HepG2 (cell line): ENCODE measurements around the gene SDK2. TPM values are rescaled to one million over a fixed set of nuclear protein-coding genes. Genes with fewer than 3 reads are reported as not detected.

Experiments used
- ATAC-seq: fragments of 200-7000 bp; cut with Tn5 transposase; 3 replicates; pipeline ENCODE4 v1.9.1; 2020; ENCODE audit warnings: mild to moderate bottlenecking, moderate library complexity
- BruUV-seq: library from RNA; stranded (reverse); fragments of 400-500 nt; replicated peaks from 2 replicates; lab custom pipeline; 2021; lab: Mats Ljungman, UMichigan
- CTCF ChIA-PET: fragments of 300-600 bp; formaldehyde crosslinking; extraction: SDS; loops from one replicate; lab custom pipeline; 2021; ENCODE audit warnings: low total read pairs, inconsistent platforms, low intra/inter-chr PET ratio; lab: Yijun Ruan, JAX
- POLR2A ChIA-PET: fragments of 350-600 bp; sonication (Branson Sonifier 250); formaldehyde crosslinking; loops from one replicate; lab custom pipeline; 2020; ENCODE audit warnings: antibody characterized with exemption, inconsistent platforms; lab: Yijun Ruan, JAX
- DNase-seq: peaks from one replicate; pipeline ENCODE4 v3.0.0-alpha.2; 2015; ENCODE audit warnings: low spot score
- FAIRE-seq: peaks from 3 replicates; lab custom pipeline; 2011; peaks lifted over from hg19 to GRCh38; lab: Jason Lieb, UNC
- H2AFZ ChIP-seq: one replicate; pipeline ENCODE4 v1.6.1; 2011; ENCODE audit warnings: low read length, inconsistent platforms
- H3K27ac ChIP-seq: fragments of 300-600 bp; 3 replicates; pipeline ENCODE4 v1.8.0; 2011; ENCODE audit warnings: mixed run types, mild to moderate bottlenecking, mixed read lengths, low read length, inconsistent platforms; ENCODE audit not compliant: insufficient read depth; ENCODE audit errors: extremely low read length
- H3K27me3 ChIP-seq, 2 experiments: fragments of 200-600 bp in 1 of 2; 2 replicates in 1 of 2; 3 replicates in 1 of 2; pipeline versions ENCODE4 v1.6.0 to v1.8.0; 2011; ENCODE audit warnings: low read length in 2 of 2, mild to moderate bottlenecking in 2 of 2, moderate library complexity in 2 of 2, inconsistent platforms in 1 of 2; ENCODE audit not compliant: insufficient read depth in 2 of 2, control insufficient read depth in 1 of 2
- H3K36me3 ChIP-seq, 2 experiments: fragments of 200-600 bp in 1 of 2; replicated peaks in 1 of 2; 2 replicates in 1 of 2; 3 replicates in 1 of 2; pipeline versions ENCODE4 v1.5.1 to v1.8.0; 2011; ENCODE audit warnings: low read length in 2 of 2, inconsistent platforms in 1 of 2; ENCODE audit not compliant: insufficient read depth in 2 of 2, control insufficient read depth in 1 of 2
- H3K4me1 ChIP-seq: 2 replicates; pipeline ENCODE4 v1.5.1; 2012; ENCODE audit warnings: low read length, inconsistent platforms; ENCODE audit not compliant: insufficient read depth
- H3K4me2 ChIP-seq: 2 replicates; pipeline ENCODE4 v1.6.0; 2011; ENCODE audit warnings: low read depth, low read length, inconsistent platforms
- H3K4me3 ChIP-seq, 3 experiments: fragments of 200-600 bp in 1 of 3; sonication (generic), shearing (Covaris generic) in 1 of 3; replicated peaks in 1 of 3; 2 replicates each; pipeline ENCODE4 v1.5.1; 2011 to 2016; ENCODE audit warnings: low read length in 3 of 3, inconsistent platforms in 2 of 3, low read depth in 2 of 3, mild to moderate bottlenecking in 2 of 3, control low read depth in 1 of 3, mixed read lengths in 1 of 3; ENCODE audit not compliant: insufficient read depth in 1 of 3
- H3K79me2 ChIP-seq: one replicate; pipeline ENCODE4 v1.6.1; 2011; ENCODE audit warnings: low read length, inconsistent platforms; ENCODE audit not compliant: insufficient read depth
- H3K9ac ChIP-seq: 2 replicates; pipeline ENCODE4 v1.6.0; 2011; ENCODE audit warnings: mild to moderate bottlenecking, low read depth, low read length, inconsistent platforms; ENCODE audit not compliant: insufficient read depth
- H3K9me3 ChIP-seq: 2 replicates; pipeline ENCODE4 v1.5.1; 2012; ENCODE audit warnings: mild to moderate bottlenecking, low read length
- H4K20me1 ChIP-seq: 2 replicates; pipeline ENCODE4 v1.6.0; 2011; ENCODE audit warnings: inconsistent platforms, mild to moderate bottlenecking, low read length, moderate library complexity; ENCODE audit not compliant: insufficient read depth
- ARID5B ChIP-seq: IDR thresholded peaks from 2 replicates; pipeline ENCODE4 v1.4.0; 2020; ENCODE audit warnings: mild to moderate bottlenecking, missing genetic modification reagents
- IKZF4 ChIP-seq: sonication (generic); formaldehyde crosslinking; IDR thresholded peaks from 2 replicates; pipeline ENCODE4 v1.5.1; 2020; ENCODE audit warnings: borderline replicate concordance, mild to moderate bottlenecking, low read depth, missing genetic modification reagents; ENCODE audit errors: not compliant biosample characterization
- ISX ChIP-seq: sonication (generic); formaldehyde crosslinking; conservative IDR thresholded peaks from 2 replicates; pipeline ENCODE4 v1.5.0; 2020; ENCODE audit warnings: missing genetic modification reagents
- KDM1A ChIP-seq: IDR thresholded peaks from 2 replicates; pipeline ENCODE4 v1.6.1; 2016; ENCODE audit warnings: missing compliant biosample characterization
- PITX1 ChIP-seq: sonication (generic); formaldehyde crosslinking; IDR thresholded peaks from 2 replicates; pipeline ENCODE4 v1.5.1; 2020; ENCODE audit warnings: mild to moderate bottlenecking, missing genetic modification reagents
- YY1 ChIP-seq: IDR thresholded peaks from 2 replicates; pipeline ENCODE4 v1.6.1; 2011; ENCODE audit warnings: low read length, low read depth, moderate library complexity, mild to moderate bottlenecking; ENCODE audit not compliant: insufficient read depth, insufficient replicate concordance
- ZBTB7A ChIP-seq: sonication (generic); formaldehyde crosslinking; IDR thresholded peaks from 2 replicates; pipeline ENCODE4 v1.8.0; 2022; ENCODE audit warnings: mild to moderate bottlenecking, missing genetic modification reagents
- ZNF317 ChIP-seq: sonication (generic); formaldehyde crosslinking; IDR thresholded peaks from 2 replicates; pipeline ENCODE4 v1.5.0; 2020; ENCODE audit warnings: mild to moderate bottlenecking, missing genetic modification reagents
- WGBS: methylation state at CpG from one replicate; pipeline ENCODE4 v1.1.6; 2017; ENCODE audit warnings: low lambda C conversion rate; 5-methylcytosine and 5-hydroxymethylcytosine counted together
- in situ Hi-C: cut with HindIII; loops from 2 replicates; pipeline ENCODE4 v1.10.0; 2017; ENCODE audit warnings: low pct_unique_long_range_greater_than_20kb; ENCODE audit not compliant: extremely low pct_ligation_motif_present
- intact Hi-C: fragments of 100-400 bp; cut with micrococcal nuclease; formaldehyde crosslinking; loops from one replicate; pipeline ENCODE4 v1.10.0; 2022; ENCODE audit not compliant: unreplicated experiment
- polyA plus RNA-seq, 8 experiments: library from polyadenylated mRNA; depleted of rRNA in 3 of 8; stranded (reverse) in 7 of 8; unstranded in 1 of 8; fragments of >200 nt; fragmentation: Illumina TruSeq in 4 of 8; extraction: Trizol in 4 of 8; gene quantifications; 2 replicates each; pipeline versions ENCODE4 v1.2.1 to v1.2.3, GENCODE V29; 2011 to 2016; ENCODE audit warnings: low read depth in 4 of 8, missing spikeins in 1 of 8, mixed read lengths in 1 of 8; ENCODE audit not compliant: insufficient read depth in 1 of 8
- total RNA-seq, 5 experiments: library from RNA; depleted of rRNA; stranded (reverse); fragments of >200 nt; fragmentation: Illumina TruSeq; extraction: Trizol; gene quantifications; 2 replicates each; pipeline ENCODE4 v1.2.3, GENCODE V29; 2016; ENCODE audit warnings: low read depth in 1 of 5
- TF ChIP-seq, protein P1 (sequence below): sonication (generic); formaldehyde crosslinking; conservative IDR thresholded peaks from 2 replicates; pipeline ENCODE4 v1.4.0; 2020; ENCODE audit warnings: missing genetic modification reagents

SDK2 gene
- total and polyA plus RNA-seq, 2 of the 13 experiments (the other 11 are each of a cell fraction or from before 2014, with no cell fraction given): not detected

DNA sequence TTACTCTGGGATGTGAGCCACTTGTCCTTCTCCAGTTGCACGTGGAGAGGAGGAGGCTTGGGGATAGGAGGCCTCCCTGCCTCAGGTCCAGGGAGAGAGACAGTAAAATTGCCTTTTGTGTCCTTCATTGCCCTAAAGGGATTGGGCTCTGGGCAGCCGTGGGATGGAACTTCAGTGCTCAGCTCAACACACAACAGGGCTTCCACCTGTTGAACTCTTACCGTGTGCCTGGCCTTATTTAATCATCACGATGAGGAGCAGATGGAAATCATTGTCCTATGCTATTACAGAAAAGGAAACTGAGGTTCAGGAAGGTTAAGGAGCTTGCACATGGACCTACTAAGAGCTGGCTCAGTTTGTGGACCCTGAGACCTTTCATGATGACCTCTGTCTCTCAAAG lies 240.0 kb downstream of the SDK2 start:
- peaks cover 2 to 22% of the 10 kb centered on the region in 2 experiments; a peak in 4 of 5 replicates for H3K27me3 ChIP-seq
- H2AFZ ChIP-seq: no peak overlapping the region
- H3K4me1 ChIP-seq: no peaks in the 10 kb centered on the region
- H3K9me3 ChIP-seq: no peaks in the 10 kb centered on the region
- POLR2A ChIA-PET: no interaction called here
- CTCF ChIA-PET: no interaction called here
- DNase-seq (no peak), ATAC-seq (no peak), FAIRE-seq (no peak)
- TF ChIP-seq ARID5B (CRISPR knock-in tag) (no peak), YY1 (no peak), IKZF4 (CRISPR knock-in tag) (no peak), ISX (no peak), KDM1A (CRISPR knock-in tag) (no peak), PITX1 (CRISPR knock-in tag) (no peak), ZBTB7A (CRISPR knock-in tag) (no peak), ZNF317 (CRISPR knock-in tag) (no peak)
- TF ChIP-seq, protein P1, sequence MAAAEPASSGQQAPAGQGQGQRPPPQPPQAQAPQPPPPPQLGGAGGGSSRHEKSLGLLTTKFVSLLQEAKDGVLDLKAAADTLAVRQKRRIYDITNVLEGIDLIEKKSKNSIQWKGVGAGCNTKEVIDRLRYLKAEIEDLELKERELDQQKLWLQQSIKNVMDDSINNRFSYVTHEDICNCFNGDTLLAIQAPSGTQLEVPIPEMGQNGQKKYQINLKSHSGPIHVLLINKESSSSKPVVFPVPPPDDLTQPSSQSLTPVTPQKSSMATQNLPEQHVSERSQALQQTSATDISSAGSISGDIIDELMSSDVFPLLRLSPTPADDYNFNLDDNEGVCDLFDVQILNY (CRISPR knock-in tag): no peak
- no peak overlapping the region for H3K27ac ChIP-seq
- no peak overlapping the region for H3K4me3 ChIP-seq
- H4K20me1 ChIP-seq: no peaks in the 10 kb centered on the region
- in situ Hi-C loops (no loop called here), intact Hi-C loops (no loop called here)
- H3K9ac ChIP-seq: no peak overlapping the region
- BruUV-seq: no TSS peak
- H3K79me2 ChIP-seq: no peaks in the 10 kb centered on the region
- no peaks in the 10 kb centered on the region for H3K36me3 ChIP-seq
- H3K4me2 ChIP-seq: no peak overlapping the region
- 10% methylated on average over 4 of the region's 4 CpGs for WGBS
